LNCaP clone FGC (cell line): ENCODE data around the gene GNPTAB.
"Not testable (repeated sequence)": the region's sequence is repeated elsewhere in the genome, so short reads cannot be mapped to it uniquely, and the experiment has no call there.

Source experiments
- DNase-seq: peaks from one replicate; pipeline ENCODE4 v3.0.0-alpha.2; 2011; ENCODE audit warnings: low read depth
- H3K4me3 ChIP-seq: 2 replicates; pipeline ENCODE4 v1.5.1; 2011; ENCODE audit warnings: mild to moderate bottlenecking, low read depth, low read length, control low read depth
- CTCF ChIP-seq: IDR thresholded peaks from 2 replicates; pipeline ENCODE4 v1.5.1; 2012; ENCODE audit warnings: mild to moderate bottlenecking; ENCODE audit not compliant: control insufficient read depth, insufficient read depth; ENCODE audit errors: extremely low read depth

GNPTAB gene

DNA sequence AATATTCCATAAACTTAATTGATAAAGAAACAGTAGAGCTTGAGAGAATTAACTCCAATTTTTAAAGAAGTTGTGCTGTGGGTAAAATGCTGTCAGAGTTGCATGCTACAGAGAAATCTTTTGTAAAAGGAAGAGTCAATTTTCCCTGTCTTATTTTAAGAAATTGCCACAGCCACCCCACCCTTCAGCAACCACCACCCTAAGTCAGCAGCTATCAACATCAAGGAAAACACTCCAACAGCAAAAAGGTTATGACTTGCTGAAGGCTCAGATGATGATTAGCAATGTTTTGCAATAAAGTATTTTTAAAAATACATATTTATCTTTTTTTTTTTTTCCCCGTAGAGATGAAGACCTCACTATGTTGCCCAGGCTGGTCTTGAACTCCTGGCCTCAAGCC lies 40.2 kb upstream of the GNPTAB start:
- no peak overlapping the region for H3K4me3 ChIP-seq
- no peak for DNase-seq
- TF ChIP-seq CTCF: no peak

DNA sequence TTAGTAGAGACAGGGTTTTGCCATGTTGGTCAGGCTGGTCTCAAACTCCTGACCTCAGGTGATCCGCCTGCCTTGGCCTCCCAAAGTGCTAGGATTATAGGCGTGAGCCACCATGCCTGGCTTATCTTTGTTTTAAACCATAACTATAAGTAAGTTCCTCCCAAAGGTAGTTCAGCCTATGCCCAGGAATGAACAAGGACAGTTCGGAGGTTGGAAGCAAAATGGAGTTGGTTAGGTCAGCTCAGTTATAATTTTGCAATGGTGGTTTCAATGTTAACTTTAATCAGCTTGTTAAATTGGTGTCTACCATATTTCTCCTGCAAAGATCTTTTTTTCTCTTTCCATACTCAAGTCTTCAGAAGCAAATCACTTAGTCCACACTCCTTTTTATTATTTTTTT lies 36.9 kb upstream of the GNPTAB start:
- not testable (repeated sequence) for H3K4me3 ChIP-seq, DNase-seq

- no peak for TF ChIP-seq CTCF
- no peak for DNase-seq
- no peak overlapping the region for H3K4me3 ChIP-seq
These were observed 36.0 kb upstream of the GNPTAB start for GRCh38 chr12:101866615-101867373.

GRCh38 chr12:101863981-101864380 lies 33.2 kb upstream of the GNPTAB start:
- no peak for DNase-seq
- H3K4me3 ChIP-seq: no peak overlapping the region
- no peak for TF ChIP-seq CTCF

- DNase-seq: no peak
- TF ChIP-seq CTCF: no peak
- no peak overlapping the region for H3K4me3 ChIP-seq
These were observed 31.5 kb upstream of the GNPTAB start for GRCh38 chr12:101862245-101862644.

DNA sequence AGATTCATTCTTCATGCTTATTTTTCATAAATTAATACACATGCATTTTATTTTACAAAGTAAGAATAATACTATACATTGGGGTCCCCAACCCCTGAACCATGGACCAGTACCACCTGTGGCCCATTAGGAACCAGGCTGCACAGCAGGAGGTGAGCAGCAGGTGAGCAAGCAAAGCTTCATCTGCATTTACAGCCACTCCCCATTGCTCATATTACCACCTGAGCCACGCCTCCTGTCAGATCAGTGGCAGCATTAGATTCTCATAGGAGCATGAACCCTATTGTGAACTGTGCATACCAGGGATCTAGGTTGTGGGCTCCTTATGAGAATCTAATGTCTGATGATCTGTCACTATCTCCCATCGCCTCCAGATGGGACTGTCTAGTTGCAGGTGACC lies 30.9 kb upstream of the GNPTAB start:
- DNase-seq: not testable (repeated sequence)

GRCh38 chr12:101859664-101860607 lies 29.2 kb upstream of the GNPTAB start:
- no peak overlapping the region for H3K4me3 ChIP-seq
- no peak for DNase-seq
- no peak for TF ChIP-seq CTCF

More for the DNA sequence above, 30.9 kb upstream of the GNPTAB start:
- not testable (repeated sequence) for H3K4me3 ChIP-seq

DNA sequence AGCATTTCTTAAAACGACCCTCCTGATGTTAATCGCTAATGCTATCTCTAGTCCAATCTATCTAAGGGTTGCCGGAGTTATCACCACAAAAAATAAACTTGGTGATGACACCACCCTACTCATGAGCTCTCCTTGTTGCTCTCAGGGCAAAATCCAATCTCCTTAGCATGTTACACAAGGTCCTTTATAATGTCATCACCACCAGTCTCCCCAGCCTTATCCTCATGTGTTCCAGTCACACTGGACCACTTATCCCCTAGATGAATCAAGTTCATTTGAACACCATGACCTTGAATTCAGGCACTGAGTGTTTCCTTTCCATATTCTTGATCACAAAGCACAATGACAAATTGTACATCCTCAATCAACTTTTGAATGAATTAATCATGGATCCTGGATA lies 27.6 kb upstream of the GNPTAB start:
- no peak for DNase-seq
- no peak for TF ChIP-seq CTCF
- no peak overlapping the region for H3K4me3 ChIP-seq
